A673 (cell line): ENCODE data around the gene CC2D1A. TPM values are rescaled to one million over a fixed set of nuclear protein-coding genes. Genes with fewer than 3 reads are reported as not detected.

Experiments used
- BruUV-seq: library from RNA; stranded (reverse); fragments of 400-500 nt; replicated peaks from 2 replicates; lab custom pipeline; 2021; lab: Mats Ljungman, UMichigan
- CTCF ChIA-PET: fragments of 300-600 bp; sonication (Branson Sonifier 250); formaldehyde crosslinking; loops from one replicate; lab custom pipeline; 2022; ENCODE audit warnings: antibody characterized with exemption; lab: Charles Lee
- POLR2A ChIA-PET: fragments of 300-600 bp; sonication (Branson Sonifier 250); formaldehyde crosslinking; loops from one replicate; lab custom pipeline; 2022; ENCODE audit warnings: antibody characterized with exemption; ENCODE audit not compliant: low non-redundant PET; lab: Charles Lee
- DNase-seq: peaks from one replicate; pipeline ENCODE4 v3.0.0-alpha.2; 2015; ENCODE audit warnings: low spot score
- H3K27ac ChIP-seq: fragments of 200-600 bp; sonication (generic); 2 replicates; pipeline ENCODE4 v1.5.1; 2016; ENCODE audit warnings: mixed run types, low read depth, mild to moderate bottlenecking, mixed read lengths, antibody characterized with exemption, low read length; ENCODE audit not compliant: poor library complexity, severe bottlenecking
- H3K27me3 ChIP-seq: fragments of 200-600 bp; sonication (generic); replicated peaks from 2 replicates; pipeline ENCODE4 v1.6.1; 2017; ENCODE audit warnings: mixed run types, low read depth, mild to moderate bottlenecking, mixed read lengths, antibody characterized with exemption, low read length; ENCODE audit not compliant: insufficient read depth, poor library complexity
- H3K36me3 ChIP-seq: fragments of 200-600 bp; sonication (generic); 2 replicates; pipeline ENCODE4 v1.6.1; 2016; ENCODE audit warnings: mixed run types, mild to moderate bottlenecking, mixed read lengths, antibody characterized with exemption, low read length; ENCODE audit not compliant: insufficient read depth, poor library complexity, severe bottlenecking
- H3K4me1 ChIP-seq: fragments of 200-600 bp; sonication (generic); 2 replicates; pipeline ENCODE4 v1.6.1; 2017; ENCODE audit warnings: mixed run types, mild to moderate bottlenecking, mixed read lengths, antibody characterized with exemption, low read length; ENCODE audit not compliant: insufficient read depth, poor library complexity, severe bottlenecking
- H3K4me3 ChIP-seq: fragments of 200-600 bp; sonication (generic); 2 replicates; pipeline ENCODE4 v1.5.1; 2016; ENCODE audit warnings: low read depth, mixed run types, mild to moderate bottlenecking, mixed read lengths, low read length; ENCODE audit not compliant: poor library complexity, severe bottlenecking
- H3K9me3 ChIP-seq: fragments of 200-600 bp; sonication (generic); 2 replicates; pipeline ENCODE4 v1.6.1; 2016; ENCODE audit warnings: mixed run types, low read depth, mild to moderate bottlenecking, mixed read lengths, antibody characterized with exemption, low read length; ENCODE audit not compliant: poor library complexity, severe bottlenecking
- CTCF ChIP-seq: fragments of 300-800, 200-600 bp; sonication (generic); conservative IDR thresholded peaks from 2 replicates; pipeline ENCODE4 v1.5.1; 2017; ENCODE audit warnings: low read depth, mild to moderate bottlenecking, antibody characterized with exemption, low read length, moderate library complexity, mixed read lengths
- EZH2 ChIP-seq: fragments of 200-600 bp; sonication (generic); IDR thresholded peaks from 2 replicates; pipeline ENCODE4 v1.6.1; 2017; ENCODE audit warnings: borderline replicate concordance, low read depth, mild to moderate bottlenecking, mixed read lengths, antibody characterized with exemption, low read length; ENCODE audit not compliant: poor library complexity, severe bottlenecking
- intact Hi-C: fragments of 100-400 bp; cut with micrococcal nuclease; formaldehyde crosslinking; loops from one replicate; pipeline ENCODE4 v1.10.0; 2022; ENCODE audit not compliant: unreplicated experiment
- total RNA-seq: library from RNA; stranded (reverse); gene quantifications from 2 replicates; pipeline ENCODE4 v1.2.3, GENCODE V29; 2021

Gene CC2D1A
- total RNA-seq, 1 experiment from 2014 or later = 38.6 TPM

- Histone ChIP-seq H3K27ac (no peak overlapping the region), H3K4me3 (no peak overlapping the region), H3K27me3 (no peaks in the 10 kb centered on the region), H3K4me1 (no peaks in the 10 kb centered on the region), H3K36me3 (no peaks in the 10 kb centered on the region), H3K9me3 (no peaks in the 10 kb centered on the region)
- intact Hi-C loops = no loop called here
- CTCF ChIA-PET = interaction anchor here (0.5 to 0.7 kb wide), 3 partner anchors 20 to 233 kb away, joined by 4 to 9 read pairs (median 5); partner anchors contain the start of gene ASF1B
- POLR2A ChIA-PET = no interaction called here
- DNase-seq = peak; percentile 45
- no TSS peak for BruUV-seq
- TF ChIP-seq CTCF (peak; percentile 58), EZH2 (no peak)
These were observed 2.9 kb upstream of the CC2D1A start for GRCh38 chr19:13902993-13903555.

- intact Hi-C loops = no loop called here
- Histone ChIP-seq H3K4me1 (no peaks in the 10 kb centered on the region), H3K27ac (peak overlapping the region; percentile 75), H3K36me3 (peaks cover 4% of the 10 kb centered on the region), H3K27me3 (no peaks in the 10 kb centered on the region), H3K4me3 (peak overlapping the region; percentile 76), H3K9me3 (no peaks in the 10 kb centered on the region)
- ChIA-PET POLR2A (no interaction called here), CTCF (no interaction called here)
- no peak for TF ChIP-seq CTCF
- no peak for TF ChIP-seq EZH2
- DNase-seq = no peak
- no TSS peak for BruUV-seq
These were observed 512 bp downstream of the CC2D1A start for GRCh38 chr19:13906521-13906904.

GRCh38 chr19:13906910-13907309, 909 bp downstream of the CC2D1A start:
- no peaks in the 10 kb centered on the region for H3K27me3 ChIP-seq
- no peaks in the 10 kb centered on the region for H3K9me3 ChIP-seq
- ChIA-PET POLR2A (no interaction called here), CTCF (no interaction called here)
- BruUV-seq = no TSS peak
- intact Hi-C loops = no loop called here
- DNase-seq = no peak
- peak overlapping the region; percentile 75 for H3K27ac ChIP-seq
- H3K36me3 ChIP-seq = peaks cover 4% of the 10 kb centered on the region
- H3K4me3 ChIP-seq = peak overlapping the region; percentile 76
- no peaks in the 10 kb centered on the region for H3K4me1 ChIP-seq
- TF ChIP-seq CTCF = no peak
- TF ChIP-seq EZH2 = no peak
